ENCODE data around the gene CHPF. TPM values are rescaled to one million over a fixed set of nuclear protein-coding genes. Genes with fewer than 3 reads are reported as not detected.

CHPF gene
- total RNA-seq, 1 experiment from 2014 or later, result 78.2 TPM

DNA sequence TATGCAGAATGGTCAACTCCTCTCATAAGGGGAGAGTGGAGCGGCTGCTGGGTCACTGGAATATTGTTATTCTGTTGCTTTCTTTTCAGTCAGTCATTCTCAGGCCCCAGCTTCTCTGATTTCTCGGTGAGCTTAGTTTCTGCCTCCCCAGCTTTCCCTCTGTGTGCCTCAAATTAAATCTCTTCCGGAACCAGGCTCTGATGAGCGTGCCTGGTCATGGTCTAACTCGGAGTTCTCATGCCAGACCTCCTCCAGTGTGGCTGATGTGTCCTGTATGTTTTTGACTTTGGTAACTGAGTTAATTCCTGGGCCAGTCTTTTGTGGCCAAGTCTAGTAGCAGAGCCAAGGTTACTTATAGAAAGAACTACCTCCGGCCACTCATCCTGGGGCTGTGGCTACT, 49.1 kb upstream of the CHPF start:
- BruUV-seq (replicated peaks), result no TSS peak
- H3K4me2 ChIP-seq, result no peak overlapping the region
- no peaks in the 10 kb centered on the region for H3K9me3 ChIP-seq (ENCODE audit: insufficient read depth, low read depth)
- H3K27ac ChIP-seq, result no peak overlapping the region
- H2AFZ ChIP-seq, result no peak overlapping the region
- H3K27me3 ChIP-seq (ENCODE audit: insufficient read depth, low read depth), result no peaks in the 10 kb centered on the region
- no peak for DNase-seq
- H3K9me2 ChIP-seq (ENCODE audit: insufficient read depth), result no peaks in the 10 kb centered on the region
- no peak overlapping the region for H3K4me3 ChIP-seq
- CTCF ChIA-PET, result no interaction called here
- H3K79me2 ChIP-seq (ENCODE audit: low read depth), result no peaks in the 10 kb centered on the region
- no peaks in the 10 kb centered on the region for H4K20me1 ChIP-seq (ENCODE audit: insufficient read depth)
- peaks cover 25% of the 10 kb centered on the region for H3F3A ChIP-seq (ENCODE audit: insufficient read depth, low read depth)
- peaks cover 12% of the 10 kb centered on the region for H3K4me1 ChIP-seq (replicated peaks; ENCODE audit: insufficient read depth)
- TF ChIP-seq, protein P1, sequence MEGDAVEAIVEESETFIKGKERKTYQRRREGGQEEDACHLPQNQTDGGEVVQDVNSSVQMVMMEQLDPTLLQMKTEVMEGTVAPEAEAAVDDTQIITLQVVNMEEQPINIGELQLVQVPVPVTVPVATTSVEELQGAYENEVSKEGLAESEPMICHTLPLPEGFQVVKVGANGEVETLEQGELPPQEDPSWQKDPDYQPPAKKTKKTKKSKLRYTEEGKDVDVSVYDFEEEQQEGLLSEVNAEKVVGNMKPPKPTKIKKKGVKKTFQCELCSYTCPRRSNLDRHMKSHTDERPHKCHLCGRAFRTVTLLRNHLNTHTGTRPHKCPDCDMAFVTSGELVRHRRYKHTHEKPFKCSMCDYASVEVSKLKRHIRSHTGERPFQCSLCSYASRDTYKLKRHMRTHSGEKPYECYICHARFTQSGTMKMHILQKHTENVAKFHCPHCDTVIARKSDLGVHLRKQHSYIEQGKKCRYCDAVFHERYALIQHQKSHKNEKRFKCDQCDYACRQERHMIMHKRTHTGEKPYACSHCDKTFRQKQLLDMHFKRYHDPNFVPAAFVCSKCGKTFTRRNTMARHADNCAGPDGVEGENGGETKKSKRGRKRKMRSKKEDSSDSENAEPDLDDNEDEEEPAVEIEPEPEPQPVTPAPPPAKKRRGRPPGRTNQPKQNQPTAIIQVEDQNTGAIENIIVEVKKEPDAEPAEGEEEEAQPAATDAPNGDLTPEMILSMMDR (conservative IDR thresholded peaks at IDR 0.05), result no peak
- no peak for TF ChIP-seq EZH2 (IDR thresholded peaks at IDR 0.05; ENCODE audit: low read depth)
- H3K36me3 ChIP-seq (ENCODE audit: low read depth), result no peaks in the 10 kb centered on the region
- POLR2A ChIA-PET (ENCODE audit: unreplicated experiment), result no interaction called here
- intact Hi-C loops (cut with micrococcal nuclease; ENCODE audit: unreplicated experiment), result no loop called here

DNA sequence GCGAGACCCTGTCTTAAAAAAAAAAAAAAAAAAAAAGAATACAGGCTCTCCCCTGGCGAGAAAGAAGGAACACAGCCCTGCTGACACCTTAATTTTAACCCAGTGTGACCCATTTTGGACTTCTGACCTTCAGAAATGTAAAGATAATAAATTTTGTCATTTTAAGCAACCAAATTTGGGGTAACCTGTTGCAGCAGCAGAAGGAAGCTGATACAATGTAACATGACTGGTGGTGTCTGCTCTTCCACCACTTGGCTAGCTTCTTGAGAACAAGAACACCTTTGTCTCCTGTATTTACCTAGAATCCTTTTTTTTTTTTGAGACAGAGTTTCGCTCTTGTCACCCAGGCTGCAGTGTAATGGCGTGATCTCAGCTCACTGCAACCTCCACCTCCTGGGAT, 47.5 kb upstream of the CHPF start:
- ChIA-PET CTCF (no interaction called here), POLR2A (ENCODE audit: unreplicated experiment) (no interaction called here)

DNA sequence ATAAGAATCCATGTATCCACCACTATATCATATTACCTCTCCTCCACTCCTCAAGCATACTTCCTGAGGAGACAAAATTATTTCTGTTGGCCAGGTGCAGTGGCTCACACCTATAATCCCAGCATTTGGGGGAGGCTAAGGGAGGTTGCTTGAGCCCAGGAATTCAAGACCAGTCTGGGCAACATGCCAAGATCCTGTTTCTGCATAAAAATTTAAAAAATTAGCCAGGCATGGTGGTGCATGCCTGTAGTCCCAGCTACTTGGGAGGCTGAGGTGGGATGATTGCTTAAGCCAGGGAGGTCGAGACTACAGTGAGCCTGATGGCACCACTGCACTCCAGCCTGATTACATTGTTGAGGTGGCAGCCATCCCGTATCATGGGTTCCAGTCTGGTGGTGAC, 37.7 kb upstream of the CHPF start:
- Histone ChIP-seq H3K4me1 (replicated peaks; ENCODE audit: insufficient read depth) (peaks cover 9% of the 10 kb centered on the region; the same call in 1 of the 2 replicates), H3K9me2 (ENCODE audit: insufficient read depth) (no peaks in the 10 kb centered on the region), H3K27ac (no peak overlapping the region), H3K79me2 (ENCODE audit: low read depth) (no peaks in the 10 kb centered on the region), H3K36me3 (ENCODE audit: low read depth) (no peaks in the 10 kb centered on the region), H3K9me3 (ENCODE audit: insufficient read depth, low read depth) (no peaks in the 10 kb centered on the region), H3K4me3 (no peak overlapping the region), H3K4me2 (no peak overlapping the region), H3K27me3 (ENCODE audit: insufficient read depth, low read depth) (no peaks in the 10 kb centered on the region), H3F3A (ENCODE audit: insufficient read depth, low read depth) (no peaks in the 10 kb centered on the region), H4K20me1 (ENCODE audit: insufficient read depth) (no peaks in the 10 kb centered on the region), H2AFZ (no peak overlapping the region)
- intact Hi-C loops (cut with micrococcal nuclease; ENCODE audit: unreplicated experiment), result no loop called here
- BruUV-seq (replicated peaks), result no TSS peak
- no peak for DNase-seq
- POLR2A ChIA-PET (ENCODE audit: unreplicated experiment), result no interaction called here
- CTCF ChIA-PET, result no interaction called here
- TF ChIP-seq EZH2 (IDR thresholded peaks at IDR 0.05; ENCODE audit: low read depth), result no peak
- TF ChIP-seq, protein P1 (conservative IDR thresholded peaks at IDR 0.05), result no peak

More for the DNA sequence above, 47.5 kb upstream of the CHPF start:
- Histone ChIP-seq H3K27me3 (ENCODE audit: insufficient read depth, low read depth) (no peaks in the 10 kb centered on the region), H3K4me3 (no peak overlapping the region), H2AFZ (no peak overlapping the region), H3K9me3 (ENCODE audit: insufficient read depth, low read depth) (no peaks in the 10 kb centered on the region), H3F3A (ENCODE audit: insufficient read depth, low read depth) (peaks cover 9% of the 10 kb centered on the region; the same call in 1 of the 2 replicates), H3K4me2 (no peak overlapping the region), H3K4me1 (replicated peaks; ENCODE audit: insufficient read depth) (peaks cover 2% of the 10 kb centered on the region), H3K27ac (no peak overlapping the region), H4K20me1 (ENCODE audit: insufficient read depth) (no peaks in the 10 kb centered on the region), H3K9me2 (ENCODE audit: insufficient read depth) (no peaks in the 10 kb centered on the region), H3K79me2 (ENCODE audit: low read depth) (no peaks in the 10 kb centered on the region), H3K36me3 (ENCODE audit: low read depth) (no peaks in the 10 kb centered on the region)
- TF ChIP-seq, protein P1 (conservative IDR thresholded peaks at IDR 0.05), result no peak
- TF ChIP-seq EZH2 (IDR thresholded peaks at IDR 0.05; ENCODE audit: low read depth), result no peak
- no TSS peak for BruUV-seq (replicated peaks)
- intact Hi-C loops (cut with micrococcal nuclease; ENCODE audit: unreplicated experiment), result no loop called here
- no peak for DNase-seq
